Mucosa of stomach (tissue), 1 donor: ENCODE data around the gene PNPLA3.

Source experiments
- H3K27me3 ChIP-seq: one replicate; pipeline ENCODE4 v1.7.0; 2013; ENCODE audit warnings: mild to moderate bottlenecking, low read length; ENCODE audit not compliant: control insufficient read depth, insufficient read depth
- H3K36me3 ChIP-seq: one replicate; pipeline ENCODE4 v1.7.0; 2013; ENCODE audit warnings: low read length; ENCODE audit not compliant: control insufficient read depth, insufficient read depth
- H3K4me1 ChIP-seq: one replicate; pipeline ENCODE4 v1.7.0; 2013; ENCODE audit warnings: mild to moderate bottlenecking, low read length; ENCODE audit not compliant: control insufficient read depth, insufficient read depth
- H3K4me3 ChIP-seq: one replicate; pipeline ENCODE4 v1.7.0; 2013; ENCODE audit warnings: low read length
- H3K9ac ChIP-seq: one replicate; pipeline ENCODE4 v1.7.0; 2013; ENCODE audit warnings: mild to moderate bottlenecking, low read length, moderate library complexity
- H3K9me3 ChIP-seq: one replicate; pipeline ENCODE4 v1.7.0; 2013; ENCODE audit warnings: mild to moderate bottlenecking, low read length, moderate library complexity; ENCODE audit not compliant: control insufficient read depth
- donor health status: Pancreatic carcinoma.

PNPLA3 gene

DNA sequence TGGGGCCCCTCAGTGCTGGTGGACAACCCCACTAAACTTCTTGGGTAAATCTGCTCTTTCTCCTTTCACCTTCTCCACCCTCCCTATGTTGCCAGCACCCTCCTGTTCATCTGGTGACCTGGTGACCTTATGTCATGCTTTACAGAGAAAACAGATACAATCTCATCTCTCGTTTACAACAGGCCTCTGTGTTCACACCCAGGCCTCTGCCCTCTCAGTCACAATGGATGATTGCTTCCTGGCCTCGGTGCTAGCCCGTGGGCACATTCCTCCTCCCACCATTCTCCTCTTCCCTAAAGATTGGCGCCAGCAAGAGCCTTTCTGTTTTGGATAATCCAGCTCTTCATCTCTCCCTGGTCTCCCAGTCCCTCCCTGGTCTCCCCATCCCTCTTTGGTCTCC lies 12.3 kb upstream of the PNPLA3 start:
- Histone ChIP-seq H3K36me3 (no peaks in the 10 kb centered on the region), H3K9ac (no peak overlapping the region), H3K27me3 (no peaks in the 10 kb centered on the region), H3K4me1 (no peaks in the 10 kb centered on the region), H3K9me3 (no peaks in the 10 kb centered on the region), H3K4me3 (no peak overlapping the region)

DNA sequence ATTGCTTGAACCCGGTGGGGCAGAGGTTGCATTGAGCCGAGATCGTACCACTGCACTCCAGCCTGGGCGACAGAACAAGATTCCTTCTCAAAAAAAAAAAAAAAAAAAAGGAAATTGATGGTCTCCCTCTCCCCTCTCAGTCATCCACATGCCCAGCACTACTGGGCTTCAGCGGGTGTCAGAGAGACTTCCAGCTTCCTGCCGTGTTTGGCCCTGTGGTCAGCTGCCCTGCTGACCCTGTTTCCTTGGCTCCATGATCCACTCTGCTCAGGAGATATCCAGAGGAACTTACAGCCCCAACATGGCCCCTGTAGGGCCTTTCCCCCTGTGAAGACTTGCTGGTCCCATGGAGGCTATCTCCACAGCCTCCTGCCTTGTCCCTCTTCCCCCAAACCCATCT lies 6.1 kb upstream of the PNPLA3 start:
- no peaks in the 10 kb centered on the region for H3K9me3 ChIP-seq
- no peaks in the 10 kb centered on the region for H3K36me3 ChIP-seq
- H3K27me3 ChIP-seq: no peaks in the 10 kb centered on the region
- no peaks in the 10 kb centered on the region for H3K4me1 ChIP-seq
- no peak overlapping the region for H3K9ac ChIP-seq
- no peak overlapping the region for H3K4me3 ChIP-seq

DNA sequence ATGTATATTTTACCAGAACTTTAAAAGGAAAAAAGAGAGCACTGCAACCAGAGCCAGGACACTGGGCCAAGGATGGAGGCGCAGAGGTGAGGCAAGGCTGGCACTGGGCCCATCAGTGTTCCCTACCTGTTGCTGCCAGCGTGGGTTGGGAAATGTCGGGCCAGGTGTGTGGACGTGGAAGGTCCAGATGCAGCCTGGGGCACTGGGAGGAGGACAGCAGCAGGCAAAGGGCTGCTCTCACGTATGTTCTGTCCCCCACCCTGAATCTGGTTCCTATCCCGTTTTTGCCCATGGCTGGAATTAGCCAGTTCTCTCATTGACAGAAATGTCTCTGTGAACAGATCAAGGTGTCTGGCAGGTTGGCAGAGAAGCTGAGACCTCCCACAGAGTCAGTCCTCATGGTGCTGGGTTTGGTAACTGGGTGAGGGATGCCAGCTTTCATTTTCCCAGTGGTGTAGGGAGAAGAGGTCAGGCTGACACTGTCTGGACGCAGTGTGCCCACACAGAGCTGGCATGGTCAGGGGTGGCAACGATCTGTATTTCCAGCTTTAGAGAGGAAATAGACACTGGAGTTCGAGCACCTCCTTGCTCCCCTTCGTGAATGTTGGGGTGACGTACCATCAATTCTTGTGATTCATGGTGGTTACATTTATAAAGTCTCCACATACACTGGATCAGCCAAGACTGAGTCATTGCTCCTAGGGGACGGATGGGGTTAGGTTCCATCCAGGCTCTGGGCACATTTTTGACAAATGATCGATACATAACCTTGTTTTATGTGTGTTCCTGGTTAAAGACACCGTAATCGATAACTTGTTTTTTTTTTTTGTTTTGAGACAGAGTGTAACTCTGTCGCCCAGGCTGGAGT lies 4.3 kb upstream of the PNPLA3 start:
- Histone ChIP-seq H3K9me3 (no peaks in the 10 kb centered on the region), H3K27me3 (peaks cover 6% of the 10 kb centered on the region), H3K36me3 (no peaks in the 10 kb centered on the region), H3K9ac (no peak overlapping the region), H3K4me3 (no peak overlapping the region), H3K4me1 (peaks cover 5% of the 10 kb centered on the region)

DNA sequence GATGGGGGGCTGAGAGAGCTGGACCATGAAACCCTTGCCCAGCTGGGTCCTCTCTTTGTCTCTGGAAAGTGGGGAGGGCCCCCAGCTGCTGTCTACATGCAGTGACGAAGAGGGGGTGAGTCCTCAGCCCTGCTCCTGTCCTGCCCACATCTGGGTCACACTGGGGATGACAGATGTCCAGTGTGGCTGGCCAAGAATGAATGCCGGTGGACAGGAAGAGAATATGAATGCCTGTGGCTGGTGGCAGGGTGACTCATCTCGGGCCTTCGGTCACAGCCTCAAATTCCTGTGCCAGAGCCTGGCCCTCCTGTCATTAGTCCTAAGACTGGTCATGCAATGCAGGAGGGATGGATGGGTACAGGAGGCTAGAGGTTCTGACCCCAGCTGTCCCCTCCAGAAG lies 2.2 kb upstream of the PNPLA3 start:
- Histone ChIP-seq H3K4me1 (peaks cover 19% of the 10 kb centered on the region), H3K9me3 (no peaks in the 10 kb centered on the region), H3K9ac (no peak overlapping the region), H3K27me3 (peaks cover 6% of the 10 kb centered on the region), H3K4me3 (no peak overlapping the region), H3K36me3 (no peaks in the 10 kb centered on the region)

DNA sequence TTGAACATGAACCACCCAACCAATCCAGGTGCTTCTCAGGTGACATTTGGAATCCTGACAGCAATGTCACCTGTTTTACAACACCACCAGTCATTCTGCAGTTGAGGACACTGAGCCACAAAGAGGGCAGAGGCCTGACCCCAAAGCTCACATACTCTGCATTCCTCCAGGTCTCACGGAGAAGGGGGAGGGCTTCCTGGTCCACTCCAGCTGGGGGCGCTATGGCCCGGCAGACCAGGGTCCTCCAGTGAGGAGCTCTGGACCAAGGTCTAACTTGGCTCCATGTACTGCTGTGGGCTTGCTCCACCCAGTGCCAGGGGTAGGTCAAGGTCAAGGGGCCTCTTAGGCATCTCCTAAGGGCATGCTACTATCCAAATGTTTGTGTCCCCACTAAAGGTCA lies 1.5 kb upstream of the PNPLA3 start:
- Histone ChIP-seq H3K27me3 (peaks cover 6% of the 10 kb centered on the region), H3K4me1 (peaks cover 19% of the 10 kb centered on the region), H3K9me3 (no peaks in the 10 kb centered on the region)

DNA sequence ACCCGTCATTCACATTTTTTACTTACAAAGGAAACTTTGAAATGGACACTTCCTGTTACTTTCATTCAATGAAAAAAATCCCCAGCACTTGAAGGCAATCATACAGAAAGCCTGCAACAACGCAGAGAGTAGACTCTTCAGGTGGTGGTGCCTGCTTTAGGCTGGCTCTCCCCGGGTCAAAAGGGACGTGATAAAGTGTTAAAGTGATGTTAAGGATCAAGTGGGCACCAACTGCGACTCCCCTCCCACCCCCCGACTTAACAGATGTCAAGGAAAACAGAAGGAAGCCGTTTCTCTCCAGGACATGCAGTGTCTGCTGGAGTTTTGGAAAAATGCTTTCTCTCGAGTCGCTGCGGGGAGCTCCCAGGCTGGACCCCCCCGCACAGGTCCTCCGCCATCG lies 414 bp upstream of the PNPLA3 start:
- Histone ChIP-seq H3K36me3 (no peaks in the 10 kb centered on the region), H3K9me3 (no peaks in the 10 kb centered on the region), H3K9ac (no peak overlapping the region), H3K27me3 (peaks cover 6% of the 10 kb centered on the region), H3K4me3 (no peak overlapping the region), H3K4me1 (peaks cover 19% of the 10 kb centered on the region)

More for the DNA sequence above, 1.5 kb upstream of the PNPLA3 start:
- no peak overlapping the region for H3K9ac ChIP-seq
- H3K36me3 ChIP-seq: no peaks in the 10 kb centered on the region
- no peak overlapping the region for H3K4me3 ChIP-seq

DNA sequence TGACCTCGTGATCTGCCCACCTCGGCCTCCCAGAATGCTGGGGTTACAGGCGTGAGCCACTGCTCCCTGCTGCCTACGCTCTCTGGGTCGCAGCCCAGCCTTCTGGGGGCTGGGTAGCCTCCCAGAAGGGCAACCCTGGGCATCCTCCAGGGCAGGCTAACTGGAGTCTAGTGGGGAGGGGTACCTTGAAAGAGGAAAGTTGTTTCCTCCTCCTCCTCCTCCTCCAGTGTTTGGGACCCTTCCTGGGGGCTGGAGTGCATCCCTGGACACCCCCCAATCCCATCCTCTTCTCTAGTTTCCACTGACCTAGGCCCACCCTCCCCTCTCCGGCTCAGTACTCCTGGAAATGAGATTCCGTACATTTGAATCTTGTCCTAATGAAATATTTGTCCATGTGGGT lies 1.3 kb downstream of the PNPLA3 start:
- Histone ChIP-seq H3K9me3 (no peaks in the 10 kb centered on the region), H3K9ac (no peak overlapping the region), H3K27me3 (peaks cover 6% of the 10 kb centered on the region), H3K4me3 (no peak overlapping the region), H3K4me1 (peaks cover 19% of the 10 kb centered on the region), H3K36me3 (no peaks in the 10 kb centered on the region)

DNA sequence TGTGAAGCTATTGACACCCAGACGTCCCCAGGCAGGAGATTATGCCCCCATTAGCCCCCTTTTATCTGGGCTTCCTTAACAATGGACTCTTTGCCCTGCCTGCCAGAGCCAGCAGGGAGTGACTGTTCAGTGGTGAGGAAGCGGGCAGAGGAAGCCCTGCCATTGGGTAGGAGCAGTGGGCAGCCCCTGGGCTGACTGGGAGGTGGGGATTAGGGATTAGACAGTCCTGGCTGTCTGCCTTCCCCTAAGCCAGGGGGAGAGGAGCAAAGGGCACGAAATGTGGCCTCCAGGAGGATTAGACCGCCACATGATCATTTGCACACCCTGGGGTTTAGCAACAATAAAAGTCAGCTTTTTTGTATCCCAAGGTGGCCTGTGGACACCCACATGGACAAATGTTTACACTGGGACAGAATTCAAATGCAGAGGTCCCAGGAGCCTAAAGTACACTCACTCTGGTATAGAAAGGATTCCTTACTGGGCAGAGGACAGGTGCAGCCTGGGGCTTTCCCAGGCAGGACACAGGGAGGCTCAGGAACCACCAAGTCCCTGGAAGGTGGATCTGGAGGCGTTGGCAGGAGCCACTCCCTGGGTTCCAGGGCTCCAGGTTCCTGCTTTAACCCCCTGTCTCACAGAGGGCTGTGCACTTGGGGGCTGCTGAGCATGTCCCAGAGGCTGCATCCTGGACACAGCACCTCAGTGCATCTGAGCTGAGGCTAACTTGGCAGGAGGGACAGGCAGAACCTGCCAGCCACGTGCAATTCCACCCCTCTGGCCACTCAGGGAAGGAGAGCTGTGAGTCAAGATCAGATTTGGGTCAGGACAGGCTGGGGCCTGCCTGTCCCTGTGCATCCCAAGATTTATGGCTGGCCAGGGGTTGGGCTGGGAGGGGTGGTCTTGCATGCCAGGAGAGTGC lies 2.1 kb downstream of the PNPLA3 start:
- H3K27me3 ChIP-seq: peaks cover 6% of the 10 kb centered on the region
- no peaks in the 10 kb centered on the region for H3K9me3 ChIP-seq
- no peak overlapping the region for H3K4me3 ChIP-seq
- no peak overlapping the region for H3K9ac ChIP-seq
- H3K36me3 ChIP-seq: no peaks in the 10 kb centered on the region
- peaks cover 19% of the 10 kb centered on the region for H3K4me1 ChIP-seq

DNA sequence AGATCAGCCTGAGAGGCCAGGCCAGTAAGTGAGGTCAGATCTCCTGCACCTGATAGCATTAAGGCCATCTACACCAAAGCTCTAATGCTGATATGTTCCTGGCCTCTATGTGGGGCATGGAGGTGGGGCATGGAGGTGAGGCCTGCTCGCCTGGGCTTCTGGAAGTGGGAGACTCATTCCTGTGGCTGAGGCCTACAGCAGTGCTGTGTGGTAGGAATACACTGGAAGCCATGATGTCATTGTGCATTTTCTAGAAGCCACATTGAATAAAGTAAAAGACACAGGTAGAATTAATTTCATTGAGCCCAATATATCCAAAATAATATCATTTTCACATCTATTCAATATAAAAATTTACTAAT lies 2.7 kb downstream of the PNPLA3 start:
- peaks cover 19% of the 10 kb centered on the region for H3K4me1 ChIP-seq
- no peak overlapping the region for H3K4me3 ChIP-seq
- peaks cover 6% of the 10 kb centered on the region for H3K27me3 ChIP-seq
- no peaks in the 10 kb centered on the region for H3K36me3 ChIP-seq
- no peak overlapping the region for H3K9ac ChIP-seq
- H3K9me3 ChIP-seq: no peaks in the 10 kb centered on the region

DNA sequence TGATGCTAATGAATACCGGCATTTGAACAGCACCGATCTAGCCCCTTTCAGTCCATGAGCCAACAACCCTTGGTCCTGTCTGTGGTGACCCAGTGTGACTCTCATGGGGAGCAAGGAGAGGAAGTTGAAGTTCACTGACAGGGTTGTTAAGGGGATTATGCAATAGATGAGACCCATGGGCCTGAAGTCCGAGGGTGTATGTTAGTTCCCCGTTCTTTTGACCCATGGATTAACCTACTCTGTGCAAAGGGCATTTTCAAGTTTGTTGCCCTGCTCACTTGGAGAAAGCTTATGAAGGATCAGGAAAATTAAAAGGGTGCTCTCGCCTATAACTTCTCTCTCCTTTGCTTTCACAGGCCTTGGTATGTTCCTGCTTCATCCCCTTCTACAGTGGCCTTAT lies 4.9 kb downstream of the PNPLA3 start:
- H3K9ac ChIP-seq: no peak overlapping the region
- no peaks in the 10 kb centered on the region for H3K36me3 ChIP-seq
- H3K4me3 ChIP-seq: no peak overlapping the region
- H3K4me1 ChIP-seq: peaks cover 19% of the 10 kb centered on the region
- no peaks in the 10 kb centered on the region for H3K9me3 ChIP-seq
- peaks cover 6% of the 10 kb centered on the region for H3K27me3 ChIP-seq

DNA sequence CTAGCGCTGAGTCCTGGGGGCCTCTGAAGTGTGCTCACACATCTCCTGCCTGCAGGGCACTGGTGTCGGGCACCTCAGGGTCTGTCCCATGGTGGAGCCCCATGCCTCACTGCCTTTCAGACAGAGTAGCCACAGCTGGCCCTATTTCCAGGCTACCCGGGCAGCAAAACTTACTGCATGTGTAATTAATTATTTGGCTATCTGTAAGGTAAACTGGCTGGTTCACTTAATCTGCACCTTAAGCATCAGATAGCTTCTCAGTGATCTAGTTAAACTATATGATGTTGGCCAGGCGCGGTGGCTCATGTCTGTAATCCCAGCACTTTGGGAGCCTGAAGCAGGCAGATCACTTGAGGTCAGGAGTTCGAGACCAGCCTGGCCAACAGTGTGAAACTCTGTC lies 5.3 kb downstream of the PNPLA3 start:
- peaks cover 19% of the 10 kb centered on the region for H3K4me1 ChIP-seq

DNA sequence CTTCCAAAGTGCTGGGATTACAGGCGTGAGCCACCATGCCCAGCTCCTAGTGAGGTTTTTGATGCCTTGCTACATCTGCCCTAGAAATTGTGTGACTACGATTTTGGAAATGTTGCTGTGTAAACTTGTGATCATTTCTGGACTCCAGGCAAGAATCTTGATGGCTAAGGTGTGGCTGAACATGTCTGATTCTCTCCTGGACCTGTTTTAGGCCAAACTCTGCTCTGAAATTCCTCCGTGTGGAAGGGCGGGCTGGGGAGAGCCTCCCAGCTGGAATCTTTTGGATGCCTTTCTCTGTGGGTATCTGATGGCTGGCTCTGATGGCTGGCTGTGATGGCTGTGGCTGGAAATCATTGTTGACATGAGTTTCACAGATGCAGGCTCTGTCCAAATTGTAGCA lies 8.2 kb downstream of the PNPLA3 start:
- Histone ChIP-seq H3K9me3 (no peaks in the 10 kb centered on the region), H3K36me3 (no peaks in the 10 kb centered on the region), H3K27me3 (no peaks in the 10 kb centered on the region), H3K9ac (no peak overlapping the region), H3K4me3 (no peak overlapping the region), H3K4me1 (no peaks in the 10 kb centered on the region)

More for the DNA sequence above, 5.3 kb downstream of the PNPLA3 start:
- Histone ChIP-seq H3K9ac (no peak overlapping the region), H3K36me3 (no peaks in the 10 kb centered on the region), H3K9me3 (no peaks in the 10 kb centered on the region), H3K4me3 (no peak overlapping the region), H3K27me3 (peaks cover 4% of the 10 kb centered on the region)
